IPS-NIHi7 (cell line): ENCODE measurements around the gene TMEFF2.
A peak's percentile ranks its signal among the peaks of the same experiment; 100 is the strongest.

Experiments used
- DNase-seq: peaks from one replicate; pipeline ENCODE4 v3.0.0; 2012; ENCODE audit warnings: mixed read lengths; ENCODE audit errors: extremely low spot score

The TMEFF2 gene, protein sequence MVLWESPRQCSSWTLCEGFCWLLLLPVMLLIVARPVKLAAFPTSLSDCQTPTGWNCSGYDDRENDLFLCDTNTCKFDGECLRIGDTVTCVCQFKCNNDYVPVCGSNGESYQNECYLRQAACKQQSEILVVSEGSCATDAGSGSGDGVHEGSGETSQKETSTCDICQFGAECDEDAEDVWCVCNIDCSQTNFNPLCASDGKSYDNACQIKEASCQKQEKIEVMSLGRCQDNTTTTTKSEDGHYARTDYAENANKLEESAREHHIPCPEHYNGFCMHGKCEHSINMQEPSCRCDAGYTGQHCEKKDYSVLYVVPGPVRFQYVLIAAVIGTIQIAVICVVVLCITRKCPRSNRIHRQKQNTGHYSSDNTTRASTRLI

DNA sequence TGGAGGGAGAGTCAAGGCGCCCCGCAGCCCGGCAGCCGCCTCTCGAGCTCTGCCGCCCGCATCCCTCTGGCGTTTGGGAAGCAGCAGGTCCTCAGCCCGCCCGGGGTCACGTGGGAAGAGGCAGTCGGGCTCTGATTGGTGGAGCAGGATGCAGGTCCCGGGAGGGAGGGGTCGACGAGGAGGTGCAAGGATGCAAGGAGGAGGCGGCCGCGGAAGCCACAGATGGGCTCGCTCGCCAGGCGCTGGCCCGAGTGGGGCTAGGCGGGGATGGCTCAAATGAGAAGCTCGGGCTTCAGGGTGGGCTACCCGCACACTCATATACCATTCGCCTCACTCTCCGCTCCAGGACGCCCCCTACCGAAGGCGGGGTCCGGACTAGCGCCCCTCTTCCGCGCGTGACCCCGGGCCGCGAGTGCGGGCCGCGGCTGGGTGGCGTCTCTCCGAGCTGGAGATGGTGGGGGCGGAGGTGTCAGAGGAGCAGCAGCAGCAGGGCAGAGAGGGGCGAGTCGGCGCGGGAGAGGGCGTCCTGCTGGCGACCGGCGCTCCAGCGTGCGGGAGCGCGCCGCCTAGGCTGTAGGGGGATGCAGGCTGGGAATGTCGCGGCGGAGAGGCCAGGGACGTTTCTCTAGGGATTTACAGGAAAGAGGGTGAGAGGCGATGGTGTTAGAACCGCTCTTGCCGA, at the start of gene TMEFF2:
TMEFF2 (minus strand) TSS at position 68 of the 682 bp plus-strand sequence. CDS start 409 bp downstream, outside the sequence.
- peak; percentile 95 for DNase-seq

DNA sequence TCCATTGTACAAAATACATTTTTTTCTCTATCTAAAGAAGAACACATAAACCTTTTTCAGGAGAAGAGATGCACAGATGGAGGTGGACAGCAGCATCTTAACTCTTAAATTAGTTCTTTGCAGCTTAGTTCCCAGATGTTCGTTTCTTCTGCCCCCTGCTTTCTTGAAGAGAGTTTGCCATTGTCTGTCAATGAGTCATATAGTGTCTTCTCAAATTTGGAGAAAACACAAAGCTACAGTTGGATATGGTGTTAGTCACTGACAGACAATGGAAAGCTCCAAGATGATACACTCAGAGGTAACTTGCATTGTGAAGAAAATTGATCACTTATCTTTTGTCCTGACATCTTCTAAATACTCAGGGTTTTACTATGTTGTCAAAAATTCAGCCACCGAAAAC, 48.8 kb upstream of the TMEFF2 start:
- no peak for DNase-seq

DNA sequence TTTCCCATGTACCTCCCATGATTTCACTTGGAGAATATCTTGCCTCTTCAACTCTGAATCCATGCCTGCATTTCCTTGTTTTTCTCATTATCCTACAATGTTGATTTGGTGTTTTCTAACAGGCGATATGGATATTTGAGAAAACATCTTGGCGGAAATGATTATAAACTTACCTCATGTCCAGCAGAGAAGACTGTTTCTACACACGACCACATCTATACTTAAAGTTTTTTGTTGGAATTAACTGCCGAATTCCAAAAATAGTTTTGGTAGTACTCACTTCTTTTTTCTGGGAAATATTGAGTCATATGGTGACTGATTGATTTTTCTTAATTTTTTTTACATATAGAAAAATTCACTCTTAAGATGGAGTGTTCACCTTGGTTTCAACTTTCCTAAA, 41.4 kb upstream of the TMEFF2 start:
- no peak for DNase-seq

DNA sequence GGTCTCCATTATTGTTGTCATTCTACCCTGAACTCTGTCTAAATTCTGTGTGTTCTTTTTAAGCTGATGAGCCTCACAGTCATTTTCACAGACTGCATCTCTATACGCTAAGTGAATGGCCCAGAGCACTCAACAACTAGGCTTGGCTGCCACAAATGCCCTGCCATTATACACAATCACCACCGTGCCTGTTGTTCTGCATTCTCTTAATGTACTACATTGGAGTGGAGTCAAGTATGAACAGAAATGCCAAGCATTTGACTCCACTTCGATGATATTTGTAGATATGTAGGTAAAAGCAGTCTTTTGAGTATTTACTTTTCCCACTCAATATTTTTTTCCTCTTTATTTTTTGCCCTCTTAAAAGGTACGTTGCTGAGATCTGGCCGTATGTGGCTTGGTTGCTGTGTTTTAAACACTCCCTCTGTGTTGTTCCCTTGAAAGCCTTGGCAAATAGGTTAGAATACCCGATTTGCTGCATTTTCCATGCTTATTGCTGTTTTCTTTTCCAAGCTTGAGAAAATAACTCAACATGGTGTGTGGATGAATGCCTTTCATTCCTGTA, 36.2 kb upstream of the TMEFF2 start:
- DNase-seq, result no peak

DNA sequence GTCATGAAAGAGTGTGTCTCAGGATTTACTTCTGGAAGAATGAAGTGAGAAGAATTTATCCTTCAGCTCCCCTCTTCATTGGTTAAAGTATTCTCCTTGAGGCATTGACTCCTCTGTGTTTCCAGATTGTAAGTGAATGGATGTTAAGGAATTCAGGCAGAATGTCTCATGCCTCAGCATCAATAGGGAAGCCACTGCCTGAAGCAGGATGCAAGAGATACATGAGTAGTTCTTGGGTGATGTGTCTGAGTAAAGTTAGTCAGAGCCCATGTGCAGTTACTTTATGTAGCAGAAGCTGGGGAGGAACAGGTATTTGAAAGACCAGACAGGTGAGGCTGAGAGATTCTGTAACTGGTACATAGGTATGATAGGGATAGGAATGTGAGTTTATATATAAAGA, 34.0 kb upstream of the TMEFF2 start:
- DNase-seq, result no peak

DNA sequence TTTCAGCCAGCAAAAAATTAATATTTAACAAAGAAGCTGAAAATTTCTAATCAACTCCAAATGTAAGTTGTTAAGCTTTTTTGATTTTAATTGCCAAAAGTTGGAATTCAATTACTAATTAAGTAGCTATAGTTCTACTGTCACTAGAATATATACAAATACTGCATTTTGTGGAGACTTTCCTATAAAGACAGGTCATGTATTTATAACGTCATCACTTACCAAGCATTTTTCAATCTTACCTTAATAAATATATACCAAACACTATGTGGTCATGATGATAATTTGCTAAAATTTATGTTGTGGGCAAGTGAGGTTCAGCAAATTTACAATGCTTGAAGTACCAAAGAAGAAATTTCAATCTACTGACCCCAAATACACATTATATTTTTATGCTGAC, 24.2 kb upstream of the TMEFF2 start:
- DNase-seq, result no peak

DNA sequence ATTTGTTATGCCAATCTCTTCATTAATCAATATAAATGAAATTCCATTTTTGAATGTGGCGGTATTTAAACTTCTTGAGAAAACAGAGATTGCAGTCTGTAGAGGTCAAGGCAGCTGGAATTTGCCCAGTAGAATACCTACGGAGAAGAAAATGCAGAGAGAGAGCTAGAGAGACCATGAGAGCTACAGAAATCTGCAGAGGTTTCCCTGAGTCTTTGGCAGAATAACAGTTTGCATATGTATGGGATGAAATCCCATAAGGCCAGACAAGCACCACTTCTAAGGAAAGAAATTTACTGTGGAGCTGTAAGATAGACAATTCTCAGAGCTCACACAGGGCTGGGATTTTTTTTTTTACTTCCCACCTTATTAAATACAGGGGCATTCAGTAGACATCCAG, 23.6 kb upstream of the TMEFF2 start:
- DNase-seq, result no peak

DNA sequence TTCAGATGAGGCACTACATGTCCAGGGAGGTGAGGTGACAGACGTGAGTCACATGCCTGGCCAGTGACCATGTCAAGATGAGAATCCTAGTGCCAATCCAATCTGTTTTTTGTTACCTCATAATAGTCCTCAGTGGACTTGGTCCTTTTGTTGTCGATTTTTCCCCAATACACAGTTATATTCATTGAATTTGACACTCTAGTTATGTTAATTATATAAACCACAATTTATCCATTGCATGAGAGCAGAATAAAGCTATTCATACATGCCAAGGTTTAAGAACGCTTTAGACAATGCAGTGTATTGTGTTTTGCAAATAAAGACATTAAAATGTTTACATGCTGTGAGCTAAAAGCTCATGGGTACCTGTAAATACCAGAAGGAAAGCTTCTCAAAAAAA, 21.6 kb upstream of the TMEFF2 start:
- no peak for DNase-seq

DNA sequence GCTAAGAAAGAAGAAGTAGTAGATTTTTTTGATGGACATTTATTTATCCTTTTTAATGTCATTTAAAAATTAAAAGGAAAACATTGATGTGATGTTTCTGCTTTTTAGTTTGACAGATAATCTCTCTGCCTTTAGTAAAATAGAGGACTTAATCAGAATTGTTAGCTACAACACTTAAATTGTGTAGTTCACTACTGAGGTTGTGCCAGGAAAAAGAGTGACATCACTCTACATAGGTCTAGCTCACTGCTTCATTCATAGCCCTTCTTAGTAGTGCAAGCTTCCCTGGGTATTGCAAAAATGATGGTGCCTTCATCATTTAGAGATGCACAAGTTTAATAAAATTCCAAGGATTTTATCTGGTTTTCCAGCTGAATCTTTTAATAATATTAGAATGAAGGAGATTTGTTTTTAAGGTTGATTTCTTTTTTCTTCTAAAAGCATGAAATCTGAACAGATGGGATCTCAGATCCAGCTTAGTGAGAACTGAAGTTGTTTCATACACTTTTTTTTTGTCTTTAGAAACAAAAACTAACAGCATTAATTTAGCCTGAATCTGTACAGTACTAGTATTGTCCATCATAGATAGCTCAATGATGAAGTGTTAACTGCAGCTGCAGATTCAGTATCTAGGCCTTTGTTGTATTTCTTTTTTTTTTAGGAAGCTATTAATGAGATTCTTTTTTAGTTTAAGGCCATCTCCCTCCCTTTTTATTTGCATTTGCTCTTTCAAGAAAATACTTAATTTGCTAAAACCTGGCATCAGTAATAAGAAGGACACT, 20.6 kb upstream of the TMEFF2 start:
- DNase-seq, result no peak

DNA sequence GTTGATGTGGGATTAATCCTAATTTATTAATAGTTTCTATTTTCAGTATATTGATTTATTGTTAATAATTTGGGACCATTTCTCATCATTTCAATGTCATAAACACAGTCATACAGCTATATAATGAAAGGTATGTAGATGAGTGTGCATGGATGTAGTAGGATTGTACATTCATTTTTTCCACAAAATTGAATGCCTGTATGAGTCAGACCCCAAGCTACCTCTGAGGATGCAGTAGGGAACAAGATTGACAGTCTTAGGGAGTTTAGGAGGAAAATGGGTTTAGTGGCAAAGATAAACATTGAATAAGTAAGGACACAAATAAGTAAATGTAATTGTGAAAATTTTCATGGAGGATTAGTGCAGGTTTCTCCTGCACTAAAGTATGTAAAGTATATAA, 14.1 kb upstream of the TMEFF2 start:
- DNase-seq, result no peak

DNA sequence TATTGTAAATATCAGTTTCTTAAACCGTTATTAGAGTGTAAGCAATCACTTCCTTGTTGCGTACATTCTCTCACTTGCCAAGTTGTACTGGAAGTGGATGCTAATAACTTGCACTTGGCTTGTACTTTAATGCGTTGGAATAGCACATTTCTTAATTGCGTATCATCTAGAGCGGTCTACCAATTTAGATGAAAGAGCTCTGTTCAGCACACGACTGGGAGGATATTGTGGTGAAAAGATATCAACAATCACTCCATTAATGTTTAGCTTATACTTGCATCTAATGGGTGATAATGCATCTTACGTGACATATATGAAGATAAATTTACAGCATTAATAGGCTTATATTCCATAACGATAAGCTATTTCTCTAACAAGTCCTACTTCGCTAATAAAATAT, 11.7 kb upstream of the TMEFF2 start:
- no peak for DNase-seq

DNA sequence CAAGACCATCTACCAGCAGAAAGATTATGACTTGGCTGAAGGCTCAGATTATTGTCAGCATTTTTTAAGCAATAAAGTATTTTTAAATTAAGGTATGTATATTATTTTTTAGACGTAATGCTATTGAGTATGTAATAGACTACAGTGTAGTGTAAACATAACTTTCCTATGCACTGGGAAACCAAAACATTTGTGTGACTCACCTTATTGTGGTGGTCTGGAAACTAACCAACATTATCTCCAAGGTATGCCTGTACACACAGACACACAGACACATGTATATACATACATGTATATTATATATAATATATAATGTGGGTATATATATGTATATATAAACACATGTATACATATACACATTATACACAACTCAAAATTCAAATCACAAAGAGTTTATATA, 9.1 kb upstream of the TMEFF2 start:
- DNase-seq, result no peak

DNA sequence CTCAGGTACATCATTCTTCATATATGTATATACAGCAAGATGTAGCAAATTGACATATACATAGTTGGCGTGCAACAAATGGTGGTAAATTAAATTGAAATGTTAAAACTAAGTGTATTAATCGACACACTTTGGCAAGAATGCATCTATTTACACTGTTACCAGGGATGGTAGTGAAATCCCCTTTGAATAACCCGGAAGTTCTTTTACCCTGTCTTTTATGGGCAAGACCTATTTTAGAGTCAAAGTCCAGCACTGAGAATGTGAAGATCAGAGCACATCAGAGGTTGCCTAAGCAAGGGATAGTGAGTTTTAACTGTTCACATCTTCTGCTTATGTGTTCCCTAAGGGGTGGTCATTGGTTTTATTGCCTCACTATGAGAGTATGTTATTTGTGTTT, 7.6 kb upstream of the TMEFF2 start:
- no peak for DNase-seq

DNA sequence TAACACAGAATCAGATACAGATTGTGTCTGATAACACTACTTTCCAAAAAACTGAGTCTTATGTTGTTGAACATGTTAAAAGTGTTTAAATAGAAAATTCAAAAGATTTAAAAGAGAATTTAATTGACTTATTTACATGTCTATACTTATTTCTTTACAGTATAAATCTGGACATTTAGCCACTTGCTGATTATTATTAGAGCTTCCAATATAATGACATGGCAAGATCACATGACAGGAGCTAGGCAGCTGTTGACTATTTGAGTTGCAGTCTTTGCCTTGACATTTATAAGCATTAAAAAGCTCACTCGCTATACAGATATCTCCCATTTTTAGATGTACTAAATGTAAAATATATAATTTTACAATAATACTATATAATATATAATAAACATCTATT, 6.4 kb upstream of the TMEFF2 start:
- no peak for DNase-seq

DNA sequence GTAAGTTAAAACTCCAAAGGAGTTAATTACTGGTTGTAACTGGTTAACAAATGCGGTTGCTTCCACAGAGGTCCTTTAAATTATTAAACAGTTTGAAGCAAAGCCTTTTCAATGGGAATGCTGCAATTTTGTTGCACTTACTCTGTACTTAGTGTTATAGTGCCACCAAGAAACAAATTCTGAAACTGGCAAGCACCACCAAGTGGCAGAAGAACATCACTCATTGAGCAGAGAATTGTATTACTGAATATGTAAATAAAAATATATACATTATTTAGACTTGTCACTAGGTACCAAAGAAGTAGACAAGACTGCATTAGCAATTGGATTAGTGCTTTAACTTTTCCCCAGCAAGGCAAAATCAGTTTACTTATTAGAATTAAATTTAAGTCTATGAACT, 2.6 kb upstream of the TMEFF2 start:
- no peak for DNase-seq

DNA sequence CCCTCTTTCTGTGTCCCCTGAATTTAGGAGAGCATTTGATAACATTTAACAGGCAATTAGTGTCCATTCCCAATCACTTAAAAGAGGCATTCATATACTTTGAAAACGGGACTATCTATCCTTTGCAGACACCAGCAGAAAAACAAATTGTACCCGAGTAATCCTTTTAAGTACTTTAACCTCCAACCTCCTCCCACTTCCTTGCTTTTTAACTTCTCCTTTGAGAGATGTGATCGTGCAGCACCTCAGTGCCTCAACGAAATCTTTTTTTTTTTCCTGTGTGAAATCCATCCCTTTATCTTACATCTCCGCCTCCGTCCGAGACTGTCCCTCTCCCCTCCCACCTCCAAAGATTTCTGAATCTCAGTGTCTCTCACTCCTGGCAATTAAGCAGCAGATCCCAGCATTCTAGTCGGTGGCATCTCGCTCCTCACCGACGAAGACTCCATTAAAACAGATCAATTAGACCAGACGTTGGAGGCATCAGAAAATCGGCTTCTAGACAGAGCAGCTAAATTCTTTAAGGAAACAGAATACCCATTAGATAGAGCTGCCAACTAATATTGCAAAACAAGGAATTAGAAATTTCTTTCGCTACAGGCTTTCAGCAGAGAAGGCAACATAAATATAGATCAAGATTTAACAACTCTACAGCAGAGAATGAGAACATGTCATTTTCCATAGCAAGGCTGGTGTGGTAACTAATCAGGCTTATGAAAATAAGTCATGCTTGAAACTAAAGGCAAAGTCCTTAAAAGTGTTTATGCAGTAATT, 1.9 kb upstream of the TMEFF2 start:
- DNase-seq, result peak; percentile 6

DNA sequence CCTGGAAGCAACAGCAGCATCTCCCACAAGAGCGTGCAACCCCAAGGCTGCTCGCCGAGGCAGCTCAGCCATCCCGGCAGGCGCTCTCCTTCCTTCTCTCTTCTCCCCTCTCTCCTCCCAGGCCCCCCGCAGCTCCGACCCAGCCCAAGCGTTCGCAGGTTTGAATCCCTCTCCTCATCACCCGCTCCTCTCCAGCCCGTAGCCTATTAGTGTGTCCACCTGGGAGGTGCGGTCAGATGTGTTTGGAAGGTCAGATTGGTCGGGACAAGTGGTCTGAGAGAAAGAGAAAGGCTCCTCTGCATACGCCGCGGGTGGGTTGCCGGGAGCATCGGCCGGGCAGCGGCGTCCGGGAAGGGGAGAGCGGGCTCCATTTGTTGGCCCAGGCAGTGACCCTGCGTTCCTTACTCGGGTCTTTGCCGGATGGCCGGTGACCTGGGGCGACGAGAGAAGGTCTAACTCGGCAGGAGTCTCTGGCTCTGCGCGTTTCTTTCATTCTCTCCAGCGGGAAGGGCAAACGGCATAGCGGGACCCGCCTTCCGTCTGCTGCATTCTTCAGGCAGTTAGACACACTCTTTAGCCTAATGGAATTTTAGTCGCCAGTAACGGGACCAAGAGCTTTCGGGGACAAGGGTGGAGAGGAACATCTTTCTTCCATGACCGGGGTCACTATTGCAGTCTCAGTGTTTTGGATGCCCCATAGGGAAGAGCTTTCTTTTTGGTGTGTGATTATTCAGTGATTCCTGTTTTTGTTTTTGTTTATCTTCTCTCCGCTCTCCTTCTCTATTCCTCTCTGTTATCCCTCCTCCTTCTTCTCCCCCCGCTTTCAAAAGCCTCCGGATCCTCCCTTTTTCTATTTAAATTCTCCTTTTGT, 1.1 kb upstream of the TMEFF2 start:
- peak; percentile 46 for DNase-seq

DNA sequence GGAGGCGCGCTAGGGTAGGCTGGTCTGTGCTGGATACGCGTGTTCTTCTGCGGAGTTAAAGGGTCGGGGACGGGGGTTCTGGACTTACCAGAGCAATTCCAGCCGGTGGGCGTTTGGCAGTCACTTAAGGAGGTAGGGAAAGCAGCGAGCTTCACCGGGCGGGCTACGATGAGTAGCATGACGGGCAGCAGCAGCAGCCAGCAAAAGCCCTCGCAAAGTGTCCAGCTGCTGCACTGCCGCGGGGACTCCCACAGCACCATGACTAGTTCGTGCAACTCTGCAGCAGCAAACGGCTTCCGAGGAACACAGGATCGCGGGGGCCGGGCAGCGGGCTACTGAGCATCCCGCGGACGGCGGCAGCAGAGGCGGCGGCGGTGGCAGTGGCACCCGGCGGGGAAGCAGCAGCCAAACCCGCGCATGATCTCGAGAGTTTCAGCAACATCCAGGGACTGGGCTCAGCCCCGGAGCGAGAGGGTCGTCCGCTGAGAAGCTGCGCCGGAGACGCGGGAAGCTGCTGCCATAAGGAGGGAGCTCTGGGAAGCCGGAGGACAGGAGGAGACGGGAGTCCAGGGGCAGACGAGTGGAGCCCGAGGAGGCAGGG, 368 bp downstream of the TMEFF2 start:
- peak; percentile 13 for DNase-seq

DNA sequence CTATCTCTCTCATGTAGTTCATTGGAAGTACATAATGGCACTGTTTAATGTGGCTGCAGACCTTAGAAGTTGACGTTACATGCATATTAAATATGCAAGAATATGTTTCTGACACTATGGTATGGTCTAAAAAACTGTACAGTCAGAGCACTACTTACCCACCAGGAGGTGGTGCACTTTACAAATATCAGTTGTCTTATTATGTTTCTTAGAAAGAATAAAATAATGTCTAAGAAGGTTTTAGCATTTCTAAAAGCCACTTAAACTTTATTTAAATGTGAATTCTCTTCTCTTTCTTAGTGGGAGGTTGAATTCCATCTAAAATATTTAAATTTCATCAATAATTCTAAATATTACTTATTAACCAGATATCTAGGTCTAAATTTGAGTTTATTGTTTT, 4.3 kb downstream of the TMEFF2 start:
- no peak for DNase-seq

DNA sequence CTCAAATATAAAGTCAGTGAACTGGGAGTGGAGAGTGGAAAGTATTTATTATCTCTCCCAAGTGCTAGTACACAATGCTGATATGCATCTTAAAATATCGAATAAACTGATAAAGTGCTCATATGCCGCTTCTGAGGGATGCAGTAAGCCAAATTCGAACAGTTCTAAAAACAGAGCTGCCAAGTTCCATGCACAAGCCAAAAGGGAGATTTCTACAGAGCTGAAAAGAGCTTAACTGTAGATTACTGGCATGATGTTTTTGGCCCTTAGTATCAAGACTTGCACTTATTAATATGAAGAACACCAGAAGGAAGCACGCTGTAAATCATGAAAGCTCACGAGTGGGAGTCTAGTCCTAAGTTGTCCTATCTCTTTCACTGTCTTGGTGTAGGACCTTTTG, 7.9 kb downstream of the TMEFF2 start:
- no peak for DNase-seq
